H1 (cell line): ENCODE results near the gene ERMARD. TPM values are rescaled to one million over a fixed set of nuclear protein-coding genes. Genes with fewer than 3 reads are reported as not detected.

ENCODE experiments used
- CTCF ChIA-PET: fragments of 300-600 bp; sonication (Branson Sonifier 250); formaldehyde crosslinking; loops from one replicate; lab custom pipeline; 2021; ENCODE audit not compliant: partially characterized antibody; lab: Charles Lee
- POLR2A ChIA-PET: fragments of 300-600 bp; sonication (Branson Sonifier 250); formaldehyde crosslinking; loops from one replicate; lab custom pipeline; 2021; ENCODE audit warnings: inconsistent platforms; ENCODE audit not compliant: partially characterized antibody; lab: Charles Lee
- DNase-seq, 2 experiments: peaks; one replicate each; pipeline versions ENCODE4 v3.0.0 to v3.0.0-alpha.2; 2010 to 2022; ENCODE audit warnings: low spot score in 2 of 2, low read depth in 1 of 2, mixed read lengths in 1 of 2
- FAIRE-seq: peaks from 2 replicates; lab custom pipeline; 2011; peaks lifted over from hg19 to GRCh38; lab: Jason Lieb, UNC
- H2AFZ ChIP-seq: 2 replicates; pipeline ENCODE4 v1.8.1; 2012; ENCODE audit warnings: low read length, inconsistent platforms
- H2AK5ac ChIP-seq: 2 replicates; pipeline ENCODE4 v1.6.1; 2013; ENCODE audit warnings: low read depth, low read length
- H2BK120ac ChIP-seq: replicated peaks from 2 replicates; pipeline ENCODE3; 2013; ENCODE audit warnings: low read depth, low read length, inconsistent platforms
- H2BK12ac ChIP-seq: 2 replicates; pipeline ENCODE4 v1.6.1; 2013; ENCODE audit warnings: low read depth, low read length
- H2BK15ac ChIP-seq: 2 replicates; pipeline ENCODE4 v1.6.1; 2013; ENCODE audit warnings: low read length
- H2BK20ac ChIP-seq: 2 replicates; pipeline ENCODE4 v1.6.1; 2013; ENCODE audit warnings: low read length
- H2BK5ac ChIP-seq: 2 replicates; pipeline ENCODE4 v1.6.1; 2013; ENCODE audit warnings: low read depth, low read length
- H3K14ac ChIP-seq: 2 replicates; pipeline ENCODE4 v1.6.1; 2013; ENCODE audit warnings: inconsistent platforms; ENCODE audit not compliant: insufficient read length
- H3K18ac ChIP-seq: 2 replicates; pipeline ENCODE4 v1.6.1; 2013; ENCODE audit warnings: low read length; ENCODE audit errors: extremely low read depth
- H3K23ac ChIP-seq: 2 replicates; pipeline ENCODE4 v1.6.1; 2013; ENCODE audit warnings: inconsistent platforms; ENCODE audit not compliant: insufficient read length
- H3K23me2 ChIP-seq: 2 replicates; pipeline ENCODE4 v1.6.1; 2013; ENCODE audit warnings: low read depth, low read length
- H3K27ac ChIP-seq: 2 replicates; pipeline ENCODE4 v1.6.1; 2011; ENCODE audit warnings: low read depth, low read length, inconsistent platforms
- H3K27me3 ChIP-seq, 4 experiments: replicated peaks in 1 of 4; 1 replicate in 1 of 4; 2 replicates in 3 of 4; pipeline versions ENCODE4 v1.6.1 to v1.8.1; 2011 to 2013; ENCODE audit warnings: low read length in 3 of 4, mild to moderate bottlenecking in 3 of 4, inconsistent platforms in 2 of 4, mixed read lengths in 2 of 4, moderate library complexity in 1 of 4; ENCODE audit not compliant: control insufficient read depth in 3 of 4, insufficient read depth in 3 of 4; ENCODE audit errors: extremely low read depth in 1 of 4
- H3K36me3 ChIP-seq, 4 experiments: 2 replicates each; pipeline versions ENCODE4 v1.6.1 to v1.8.1; 2011 to 2013; ENCODE audit warnings: mild to moderate bottlenecking in 4 of 4, low read length in 3 of 4, moderate library complexity in 2 of 4, control low read depth in 1 of 4, inconsistent platforms in 1 of 4; ENCODE audit not compliant: insufficient read depth in 4 of 4, control insufficient read depth in 2 of 4
- H3K4ac ChIP-seq: replicated peaks from 2 replicates; pipeline ENCODE3; 2013; ENCODE audit warnings: low read length, low read depth, mixed read lengths, inconsistent platforms; ENCODE audit not compliant: insufficient read length
- H3K4me1 ChIP-seq, 4 experiments: replicated peaks in 1 of 4; 1 replicate in 1 of 4; 2 replicates in 3 of 4; pipeline versions ENCODE4 v1.6.1 to v1.8.1; 2011 to 2013; ENCODE audit warnings: low read length in 3 of 4, inconsistent platforms in 2 of 4, mixed read lengths in 1 of 4; ENCODE audit not compliant: insufficient read depth in 4 of 4, control insufficient read depth in 3 of 4
- H3K4me2 ChIP-seq, 2 experiments: 2 replicates each; pipeline versions ENCODE4 v1.6.1 to v1.8.1; 2011 to 2013; ENCODE audit warnings: low read depth in 2 of 2, low read length in 2 of 2, control low read depth in 1 of 2, inconsistent platforms in 1 of 2, mild to moderate bottlenecking in 1 of 2; ENCODE audit not compliant: insufficient read depth in 1 of 2
- H3K4me3 ChIP-seq, 4 experiments: fragments of 200-600, 300-600 bp in 1 of 4; sonication (generic), shearing (Covaris generic), sonication (Bioruptor Twin) in 1 of 4; 2 replicates each; pipeline versions ENCODE4 v1.5.1 to v1.8.1; 2011 to 2016; ENCODE audit warnings: low read length in 4 of 4, low read depth in 3 of 4, control low read depth in 2 of 4, inconsistent platforms in 2 of 4, mild to moderate bottlenecking in 2 of 4, mixed read lengths in 1 of 4, moderate library complexity in 1 of 4; ENCODE audit not compliant: insufficient read depth in 2 of 4; ENCODE audit errors: extremely low read depth in 1 of 4
- H3K56ac ChIP-seq: replicated peaks from 2 replicates; pipeline ENCODE3; 2013; ENCODE audit warnings: low read depth, mild to moderate bottlenecking, mixed read lengths, low read length, inconsistent platforms; ENCODE audit not compliant: insufficient read length
- H3K79me1 ChIP-seq: 2 replicates; pipeline ENCODE4 v1.6.1; 2013; ENCODE audit warnings: low read depth, low read length, control low read depth
- H3K79me2 ChIP-seq, 2 experiments: 2 replicates each; pipeline versions ENCODE4 v1.6.1 to v1.8.1; 2012 to 2013; ENCODE audit warnings: low read length in 2 of 2, mild to moderate bottlenecking in 2 of 2, inconsistent platforms in 1 of 2; ENCODE audit not compliant: insufficient read depth in 2 of 2, control insufficient read depth in 1 of 2
- H3K9ac ChIP-seq, 4 experiments: replicated peaks in 1 of 4; 1 replicate in 1 of 4; 2 replicates in 3 of 4; pipeline versions ENCODE4 v1.6.1 to v1.8.1; 2011 to 2013; ENCODE audit warnings: low read depth in 3 of 4, low read length in 3 of 4, control low read depth in 2 of 4, mild to moderate bottlenecking in 2 of 4, moderate library complexity in 2 of 4, inconsistent platforms in 1 of 4; ENCODE audit errors: extremely low read depth in 1 of 4
- H3K9me3 ChIP-seq, 2 experiments: 2 replicates each; pipeline versions ENCODE4 v1.6.1 to v1.8.1; 2012 to 2013; ENCODE audit warnings: mild to moderate bottlenecking in 2 of 2, moderate library complexity in 2 of 2, control low read depth in 1 of 2, inconsistent platforms in 1 of 2, low read depth in 1 of 2, low read length in 1 of 2, mixed read lengths in 1 of 2; ENCODE audit not compliant: insufficient read depth in 2 of 2
- H4K20me1 ChIP-seq, 2 experiments: replicated peaks in 1 of 2; 2 replicates each; pipeline versions ENCODE3 to v1.8.1; 2011 to 2013; ENCODE audit warnings: inconsistent platforms in 2 of 2, low read length in 2 of 2, mild to moderate bottlenecking in 1 of 2; ENCODE audit not compliant: insufficient read depth in 2 of 2, control insufficient read depth in 1 of 2
- H4K5ac ChIP-seq: 2 replicates; pipeline ENCODE4 v1.6.1; 2013; ENCODE audit warnings: low read length, low read depth, mixed read lengths, inconsistent platforms; ENCODE audit not compliant: insufficient read length
- H4K8ac ChIP-seq: 2 replicates; pipeline ENCODE4 v1.8.0; 2013; ENCODE audit warnings: mild to moderate bottlenecking, moderate library complexity, low read length, inconsistent platforms; ENCODE audit not compliant: insufficient read depth; ENCODE audit errors: extremely low read depth
- H4K91ac ChIP-seq: replicated peaks from 2 replicates; pipeline ENCODE3; 2013; ENCODE audit warnings: low read length, mixed read lengths, inconsistent platforms; ENCODE audit not compliant: insufficient read length
- BRCA1 ChIP-seq: IDR thresholded peaks from 2 replicates; pipeline ENCODE4 v1.6.1; 2012; ENCODE audit warnings: low read depth, low read length, improper control_type of control experiment
- CBX8 ChIP-seq: fragments of 300-800, 300-1000 bp; sonication (generic); IDR thresholded peaks from 2 replicates; pipeline ENCODE4 v1.7.1; 2016; ENCODE audit warnings: low read depth, low read length, borderline replicate concordance
- CHD1 ChIP-seq: IDR thresholded peaks from 2 replicates; pipeline ENCODE4 v1.6.1; 2012; ENCODE audit warnings: low read depth, low read length, improper control_type of control experiment
- KDM4A ChIP-seq: IDR thresholded peaks from one replicate; pipeline ENCODE4 v1.7.1; 2012; ENCODE audit warnings: low read depth, mild to moderate bottlenecking, moderate library complexity, low read length, inconsistent platforms; ENCODE audit not compliant: severe bottlenecking
- RXRA ChIP-seq: IDR thresholded peaks from 2 replicates; pipeline ENCODE4 v1.6.1; 2011; ENCODE audit warnings: low read depth, mild to moderate bottlenecking, low read length, moderate library complexity; ENCODE audit not compliant: insufficient read depth
- SRF ChIP-seq: IDR thresholded peaks from 2 replicates; pipeline ENCODE4 v1.6.1; 2011; ENCODE audit warnings: mild to moderate bottlenecking, low read depth, low read length, moderate library complexity
- SUZ12 ChIP-seq: fragments of 200-600 bp; sonication (generic); IDR thresholded peaks from 2 replicates; pipeline ENCODE4 v1.6.1; 2012; ENCODE audit warnings: mild to moderate bottlenecking, inconsistent platforms, low read length, moderate library complexity, mixed read lengths
- WGBS, 2 experiments: shearing (Covaris generic) in 1 of 2; methylation state at CpG; one replicate each; pipeline versions ENCODE4 v1.1.6 to v1.1.7; 2013 to 2015; ENCODE audit warnings: low lambda C conversion rate in 2 of 2, mixed read lengths in 2 of 2, inconsistent platforms in 1 of 2, low coverage in 1 of 2, missing lambda C conversion rate in 1 of 2; ENCODE audit not compliant: insufficient replicate concordance in 2 of 2, insufficient coverage in 1 of 2, insufficient read length in 1 of 2; ENCODE audit errors: extremely low coverage in 1 of 2, missing lambda C conversion rate in 1 of 2; 5-methylcytosine and 5-hydroxymethylcytosine counted together
- polyA plus RNA-seq, 7 experiments: library from polyadenylated mRNA; depleted of rRNA in 3 of 7; stranded (reverse) in 5 of 7; unstranded in 2 of 7; fragments of >200 nt in 5 of 7; fragments of 200-250 nt in 2 of 7; gene quantifications; 1 replicate in 5 of 7; 2 replicates in 1 of 7; 4 replicates in 1 of 7; pipeline versions ENCODE4 v1.2.1 to v1.2.3, GENCODE V29; 2011 to 2013; ENCODE audit warnings: missing spikeins in 2 of 7, mixed read lengths in 2 of 7
- total RNA-seq: library from RNA; stranded (reverse); fragmentation: NEBNext Ultra II Directional; extraction: Animal tissue kit (Norgen Biotek cat#: 25700); gene quantifications from 2 replicates; pipeline ENCODE4 v1.2.1, GENCODE V29; 2021

The ERMARD gene
- total and polyA plus RNA-seq, 2 of the 8 experiments (the other 6 are each of a cell fraction or from before 2014, with no cell fraction given) = 12.2 to 25.6 TPM

GRCh38 chr6:169795196-169795595, 43.8 kb downstream of the ERMARD start:
- Histone ChIP-seq H3K56ac (no peak overlapping the region), H2BK5ac (no peak overlapping the region), H2BK12ac (no peak overlapping the region), H2AK5ac (no peak overlapping the region), H3K79me2 (no peaks in the 10 kb centered on the region), H3K4me2 (no peak overlapping the region), H4K8ac (no peak overlapping the region), H3K23ac (no peak overlapping the region), H3K14ac (no peak overlapping the region), H4K20me1 (no peaks in the 10 kb centered on the region), H3K36me3 (no peaks in the 10 kb centered on the region), H2BK120ac (no peak overlapping the region), H2AFZ (no peak overlapping the region), H4K91ac (no peak overlapping the region), H3K9ac (no peak overlapping the region), H3K4me1 (peaks cover 0 to 7% (median 1%) of the 10 kb centered on the region in 4 experiments; a peak in 2 of 7 replicates), H3K9me3 (no peaks in the 10 kb centered on the region), H3K23me2 (no peaks in the 10 kb centered on the region; the same call in 1 of the 2 replicates), H3K79me1 (no peaks in the 10 kb centered on the region), H2BK15ac (no peak overlapping the region), H2BK20ac (no peak overlapping the region), H3K27me3 (peaks cover 0 to 5% (median 0%) of the 10 kb centered on the region in 4 experiments; a peak in 2 of 7 replicates), H3K27ac (no peak overlapping the region), H3K18ac (no peak overlapping the region), H4K5ac (no peak overlapping the region), H3K4ac (no peak overlapping the region), H3K4me3 (no peak overlapping the region)
- TF ChIP-seq SRF = no peak
- TF ChIP-seq CHD1 = no peak
- TF ChIP-seq CBX8 = no peak
- TF ChIP-seq BRCA1 = no peak
- no peak for TF ChIP-seq RXRA
- TF ChIP-seq KDM4A = no peak
- TF ChIP-seq SUZ12 = no peak
- DNase-seq = no peak
- no peak for FAIRE-seq
- ChIA-PET POLR2A (interaction anchor here (1.6 to 1.9 kb wide), 2 partner anchors 9 to 11 kb away, joined by 4 to 6 read pairs; no protein-coding TSS in a partner anchor), CTCF (interaction anchor here (0.7 to 1.4 kb wide), 8 partner anchors 9 to 722 kb away, joined by 3 to 7 read pairs (median 4); no protein-coding TSS in a partner anchor)
- WGBS, 2 experiments = 86% methylated on average over 2 of the region's 2 CpGs; no CpG with 5 or more reads in 1 of the 2 experiments
